GM23338 (cell line): ENCODE data around the gene MAMLD1. TPM values are rescaled to one million over a fixed set of nuclear protein-coding genes. Genes with fewer than 3 reads are reported as not detected.

Experiments used
- ATAC-seq: fragments of 200-7000 bp; cut with Tn5 transposase; 3 replicates; pipeline ENCODE4 v1.9.1; 2020
- DNase-seq: peaks from one replicate; pipeline ENCODE4 v3.0.0-alpha.2; 2015; ENCODE audit warnings: low spot score
- H2AFZ ChIP-seq: fragments of 200-600 bp; sonication (generic); 2 replicates; pipeline ENCODE4 v1.8.0; 2016; ENCODE audit warnings: antibody characterized with exemption, mild to moderate bottlenecking, moderate library complexity
- H3F3A ChIP-seq: fragments of 200-600 bp; sonication (generic); replicated peaks from 2 replicates; pipeline ENCODE4 v1.8.0; 2017; ENCODE audit warnings: antibody characterized with exemption, mixed run types, low read depth
- H3K27ac ChIP-seq: fragments of 200-600 bp; sonication (generic); 2 replicates; pipeline ENCODE4 v1.6.1; 2016; ENCODE audit warnings: low read depth
- H3K27me3 ChIP-seq: fragments of 200-600 bp; sonication (generic); 2 replicates; pipeline ENCODE4 v1.8.0; 2016; ENCODE audit warnings: mild to moderate bottlenecking, mixed run types, moderate library complexity; ENCODE audit not compliant: insufficient read depth
- H3K36me3 ChIP-seq: fragments of 200-600 bp; sonication (generic); 2 replicates; pipeline ENCODE4 v1.8.0; 2016; ENCODE audit warnings: mild to moderate bottlenecking; ENCODE audit not compliant: insufficient read depth
- H3K4me1 ChIP-seq: fragments of 200-600 bp; sonication (generic); 2 replicates; pipeline ENCODE4 v1.8.0; 2016; ENCODE audit warnings: mild to moderate bottlenecking, moderate library complexity; ENCODE audit not compliant: insufficient read depth
- H3K4me2 ChIP-seq: fragments of 200-600 bp; sonication (generic); 2 replicates; pipeline ENCODE4 v1.7.1; 2017; ENCODE audit warnings: mixed run types
- H3K4me3 ChIP-seq: fragments of 200-600 bp; sonication (generic); 2 replicates; pipeline ENCODE4 v1.6.1; 2016; ENCODE audit warnings: mixed run types
- H3K79me2 ChIP-seq: fragments of 200-600 bp; sonication (generic); replicated peaks from 2 replicates; pipeline ENCODE4 v1.8.0; 2017; ENCODE audit warnings: mild to moderate bottlenecking; ENCODE audit not compliant: insufficient read depth
- H3K9me2 ChIP-seq: fragments of 200-600 bp; sonication (generic); 2 replicates; pipeline ENCODE4 v1.8.0; 2017; ENCODE audit not compliant: insufficient read depth
- H4K20me1 ChIP-seq: fragments of 200-600 bp; sonication (generic); replicated peaks from 2 replicates; pipeline ENCODE4 v1.8.0; 2017; ENCODE audit warnings: mild to moderate bottlenecking; ENCODE audit not compliant: insufficient read depth
- H3K27ac Mint-ChIP-seq: 2 replicates; pipeline ENCODE4 v1.8.0; 2020; ENCODE audit warnings: inconsistent platforms, mild to moderate bottlenecking, moderate library complexity, mixed read lengths
- H3K27me3 Mint-ChIP-seq: 3 replicates; pipeline ENCODE4 v1.8.0; 2022; ENCODE audit warnings: low read depth, mild to moderate bottlenecking, moderate library complexity, mixed read lengths, inconsistent platforms; ENCODE audit not compliant: insufficient read depth, poor library complexity
- H3K36me3 Mint-ChIP-seq: 3 replicates; pipeline ENCODE4 v1.8.0; 2021; ENCODE audit warnings: low read depth, mild to moderate bottlenecking, inconsistent platforms, moderate library complexity, mixed read lengths
- H3K4me1 Mint-ChIP-seq: 3 replicates; pipeline ENCODE4 v1.8.0; 2020; ENCODE audit warnings: mild to moderate bottlenecking, inconsistent platforms, mixed read lengths
- H3K4me3 Mint-ChIP-seq: 3 replicates; pipeline ENCODE4 v1.8.0; 2021; ENCODE audit warnings: moderate library complexity, mild to moderate bottlenecking, inconsistent platforms, mixed read lengths
- H3K9me3 Mint-ChIP-seq: 3 replicates; pipeline ENCODE4 v1.8.0; 2020; ENCODE audit warnings: moderate library complexity, mild to moderate bottlenecking, inconsistent platforms, mixed read lengths
- CREB1 ChIP-seq: fragments of 250-450 bp; sonication (Bioruptor Pico); IDR thresholded peaks from 2 replicates; pipeline ENCODE4 v1.5.0; 2020; ENCODE audit warnings: low read depth, mild to moderate bottlenecking, moderate library complexity
- ETS1 ChIP-seq: IDR thresholded peaks from 2 replicates; pipeline ENCODE4 v1.6.1; 2016; ENCODE audit warnings: antibody characterized with exemption
- EZH2 ChIP-seq: fragments of 200-600 bp; sonication (generic); IDR thresholded peaks from one replicate; pipeline ENCODE4 v1.8.0; 2017; ENCODE audit warnings: antibody characterized with exemption, mild to moderate bottlenecking, low read depth; ENCODE audit not compliant: unreplicated experiment
- EZH2phosphoT487 ChIP-seq: fragments of 200-600 bp; sonication (generic); IDR thresholded peaks from one replicate; pipeline ENCODE4 v1.8.1; 2018; ENCODE audit warnings: antibody characterized with exemption; ENCODE audit not compliant: unreplicated experiment
- JUNB ChIP-seq: IDR thresholded peaks from one replicate; pipeline ENCODE4 v1.6.1; 2016; ENCODE audit warnings: antibody characterized with exemption; ENCODE audit not compliant: unreplicated experiment
- NANOG ChIP-seq: IDR thresholded peaks from 2 replicates; pipeline ENCODE4 v1.6.1; 2016; ENCODE audit warnings: antibody characterized with exemption, borderline replicate concordance
- POLR2AphosphoS5 ChIP-seq: IDR thresholded peaks from 2 replicates; pipeline ENCODE4 v1.6.1; 2016; ENCODE audit warnings: antibody characterized with exemption, low read depth
- REST ChIP-seq: IDR thresholded peaks from one replicate; pipeline ENCODE4 v1.6.1; 2018; ENCODE audit warnings: antibody characterized with exemption; ENCODE audit not compliant: unreplicated experiment
- STAT1 ChIP-seq: IDR thresholded peaks from one replicate; pipeline ENCODE4 v1.6.1; 2016; ENCODE audit warnings: antibody characterized with exemption; ENCODE audit not compliant: unreplicated experiment
- ZNF114 ChIP-seq: fragments of 250-450 bp; sonication (Bioruptor Pico); IDR thresholded peaks from 2 replicates; pipeline ENCODE4 v1.5.0; 2020; ENCODE audit warnings: mild to moderate bottlenecking, moderate library complexity
- ZNF331 ChIP-seq: fragments of 250-450 bp; sonication (Bioruptor Pico); IDR thresholded peaks from 2 replicates; pipeline ENCODE4 v1.5.0; 2020; ENCODE audit warnings: low read depth, mild to moderate bottlenecking, moderate library complexity
- ZNF462 ChIP-seq: fragments of 250-450 bp; sonication (Bioruptor Pico); IDR thresholded peaks from 2 replicates; pipeline ENCODE4 v1.5.0; 2020; ENCODE audit warnings: mild to moderate bottlenecking, moderate library complexity
- polyA plus RNA-seq: library from polyadenylated mRNA; unstranded; fragments of >200 nt; fragmentation: Nextera tagmentation; extraction: Ambion mirVana; gene quantifications from 2 replicates; pipeline ENCODE4 v1.2.1, GENCODE V29; 2016
- total RNA-seq: library from RNA; depleted of rRNA; stranded (reverse); fragments of >200 nt; shearing (Covaris generic); gene quantifications from 2 replicates; pipeline ENCODE4 v1.2.3, GENCODE V29; 2014
- TF ChIP-seq, protein P1 (sequence below), 2 experiments: fragments of 200-600 bp in 1 of 2; sonication (generic) in 1 of 2; conservative IDR thresholded peaks; 2 replicates each; pipeline versions ENCODE4 v1.5.1 to v1.6.1; 2016 to 2017; ENCODE audit warnings: antibody characterized with exemption in 2 of 2, low read depth in 2 of 2, mild to moderate bottlenecking in 2 of 2, moderate library complexity in 1 of 2

MAMLD1 gene
- total and polyA plus RNA-seq, 2 experiments from 2014 or later = 0.13 to 0.21 TPM

DNA sequence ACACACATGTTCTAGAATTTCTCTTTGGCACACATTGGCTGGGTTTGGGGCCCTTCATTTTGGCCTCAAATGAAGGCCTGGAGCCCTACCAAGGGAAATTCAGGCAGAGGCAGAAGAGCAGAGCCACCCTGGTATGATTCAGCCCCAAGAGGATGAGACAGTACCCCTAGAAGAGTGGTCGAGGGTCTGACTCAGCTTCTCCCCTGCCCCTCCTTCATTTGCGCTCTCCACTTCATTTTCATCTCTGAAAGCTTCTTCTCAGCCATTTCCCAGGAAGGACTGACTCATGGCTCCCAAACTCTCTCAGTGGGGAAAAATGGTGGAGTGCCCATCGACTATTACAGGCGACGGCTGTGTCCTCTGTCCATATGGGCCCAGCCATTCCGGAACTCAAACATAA lies 43.5 kb downstream of the MAMLD1 start:
- no peak overlapping the region for H3K4me3 ChIP-seq
- no peak overlapping the region for H3K27ac Mint-ChIP-seq
- ATAC-seq = no peak
- no peaks in the 10 kb centered on the region for H3K9me3 Mint-ChIP-seq
- no peak for DNase-seq
- H3K79me2 ChIP-seq = no peaks in the 10 kb centered on the region
- no peaks in the 10 kb centered on the region for H3F3A ChIP-seq
- no peak overlapping the region for H2AFZ ChIP-seq
- H3K4me1 Mint-ChIP-seq = no peaks in the 10 kb centered on the region
- no peaks in the 10 kb centered on the region for H3K9me2 ChIP-seq
- no peaks in the 10 kb centered on the region for H3K27me3 Mint-ChIP-seq
- no peaks in the 10 kb centered on the region for H3K36me3 Mint-ChIP-seq
- no peaks in the 10 kb centered on the region for H3K36me3 ChIP-seq
- H3K4me3 Mint-ChIP-seq = no peak overlapping the region
- no peaks in the 10 kb centered on the region for H3K27me3 ChIP-seq
- TF ChIP-seq REST = no peak
- TF ChIP-seq CREB1 (CRISPR knock-in tag) = no peak
- no peak for TF ChIP-seq EZH2
- no peak for TF ChIP-seq STAT1
- no peak for TF ChIP-seq ZNF114 (CRISPR knock-in tag)
- no peak for TF ChIP-seq ETS1
- TF ChIP-seq NANOG = no peak
- no peak for TF ChIP-seq ZNF462 (CRISPR knock-in tag)
- TF ChIP-seq, protein P1, sequence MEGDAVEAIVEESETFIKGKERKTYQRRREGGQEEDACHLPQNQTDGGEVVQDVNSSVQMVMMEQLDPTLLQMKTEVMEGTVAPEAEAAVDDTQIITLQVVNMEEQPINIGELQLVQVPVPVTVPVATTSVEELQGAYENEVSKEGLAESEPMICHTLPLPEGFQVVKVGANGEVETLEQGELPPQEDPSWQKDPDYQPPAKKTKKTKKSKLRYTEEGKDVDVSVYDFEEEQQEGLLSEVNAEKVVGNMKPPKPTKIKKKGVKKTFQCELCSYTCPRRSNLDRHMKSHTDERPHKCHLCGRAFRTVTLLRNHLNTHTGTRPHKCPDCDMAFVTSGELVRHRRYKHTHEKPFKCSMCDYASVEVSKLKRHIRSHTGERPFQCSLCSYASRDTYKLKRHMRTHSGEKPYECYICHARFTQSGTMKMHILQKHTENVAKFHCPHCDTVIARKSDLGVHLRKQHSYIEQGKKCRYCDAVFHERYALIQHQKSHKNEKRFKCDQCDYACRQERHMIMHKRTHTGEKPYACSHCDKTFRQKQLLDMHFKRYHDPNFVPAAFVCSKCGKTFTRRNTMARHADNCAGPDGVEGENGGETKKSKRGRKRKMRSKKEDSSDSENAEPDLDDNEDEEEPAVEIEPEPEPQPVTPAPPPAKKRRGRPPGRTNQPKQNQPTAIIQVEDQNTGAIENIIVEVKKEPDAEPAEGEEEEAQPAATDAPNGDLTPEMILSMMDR (conservative IDR thresholded peaks at IDR 0.05; ENCODE audit: low read depth in 2 of 2) = no peak
- TF ChIP-seq POLR2AphosphoS5 = no peak
- TF ChIP-seq JUNB = no peak
- no peak for TF ChIP-seq EZH2phosphoT487
- TF ChIP-seq ZNF331 = no peak
- H4K20me1 ChIP-seq = no peaks in the 10 kb centered on the region
- no peaks in the 10 kb centered on the region for H3K4me1 ChIP-seq
- no peak overlapping the region for H3K4me2 ChIP-seq
- no peak overlapping the region for H3K27ac ChIP-seq
